ENCODE data around the gene ANP32B. TPM values are rescaled to one million over a fixed set of nuclear protein-coding genes. Genes with fewer than 3 reads are reported as not detected.
"Not testable (repeated sequence)": the region's sequence is repeated elsewhere in the genome, so short reads cannot be mapped to it uniquely, and the experiment has no call there.

Gene ANP32B
- total RNA-seq, 4 donors from 2014 or later: 8.2 to 24.5 (median 17.8) TPM

GRCh38 chr9:97969014-97969413 lies 14.1 kb upstream of the ANP32B start:
- H3K36me3 ChIP-seq: no peaks in the 10 kb centered on the region
- TF ChIP-seq, protein P1, sequence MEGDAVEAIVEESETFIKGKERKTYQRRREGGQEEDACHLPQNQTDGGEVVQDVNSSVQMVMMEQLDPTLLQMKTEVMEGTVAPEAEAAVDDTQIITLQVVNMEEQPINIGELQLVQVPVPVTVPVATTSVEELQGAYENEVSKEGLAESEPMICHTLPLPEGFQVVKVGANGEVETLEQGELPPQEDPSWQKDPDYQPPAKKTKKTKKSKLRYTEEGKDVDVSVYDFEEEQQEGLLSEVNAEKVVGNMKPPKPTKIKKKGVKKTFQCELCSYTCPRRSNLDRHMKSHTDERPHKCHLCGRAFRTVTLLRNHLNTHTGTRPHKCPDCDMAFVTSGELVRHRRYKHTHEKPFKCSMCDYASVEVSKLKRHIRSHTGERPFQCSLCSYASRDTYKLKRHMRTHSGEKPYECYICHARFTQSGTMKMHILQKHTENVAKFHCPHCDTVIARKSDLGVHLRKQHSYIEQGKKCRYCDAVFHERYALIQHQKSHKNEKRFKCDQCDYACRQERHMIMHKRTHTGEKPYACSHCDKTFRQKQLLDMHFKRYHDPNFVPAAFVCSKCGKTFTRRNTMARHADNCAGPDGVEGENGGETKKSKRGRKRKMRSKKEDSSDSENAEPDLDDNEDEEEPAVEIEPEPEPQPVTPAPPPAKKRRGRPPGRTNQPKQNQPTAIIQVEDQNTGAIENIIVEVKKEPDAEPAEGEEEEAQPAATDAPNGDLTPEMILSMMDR (IDR thresholded peaks at IDR 0.05 in 4 of 5, conservative IDR thresholded peaks at IDR 0.05 in 1 of 5): no peak
- TF ChIP-seq POLR2A (IDR thresholded peaks at IDR 0.05): no peak
- no peak for DNase-seq

DNA sequence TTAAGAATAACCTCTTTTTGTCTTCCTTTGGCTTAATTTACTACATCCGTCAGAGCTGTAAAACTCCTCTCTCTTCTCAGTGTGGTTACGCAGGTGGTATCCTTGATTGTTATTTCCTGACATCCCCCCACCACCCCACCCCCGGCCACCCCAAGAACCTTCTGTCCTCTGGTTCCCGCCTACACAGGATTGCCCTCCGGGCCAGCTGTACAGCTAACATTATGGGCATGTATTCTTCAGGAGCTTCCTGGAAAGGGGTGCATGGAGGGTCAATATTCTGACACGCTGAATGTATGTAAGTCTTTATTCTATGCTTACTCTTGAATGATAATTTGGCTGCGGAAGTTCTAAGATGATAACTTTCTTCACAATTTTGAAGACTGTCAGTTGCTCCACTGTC lies 13.0 kb upstream of the ANP32B start:
- Histone ChIP-seq H3K4me1 (peaks cover 0 to 3% of the 10 kb centered on the region in 2 donors), H3K36me3 (no peaks in the 10 kb centered on the region), H3K27ac (no peak overlapping the region), H3K27me3 (peaks cover 0 to 5% (median 0%) of the 10 kb centered on the region in 3 donors), H3K9me3 (no peaks in the 10 kb centered on the region), H3K4me3 (no peak overlapping the region)
- intact Hi-C loops (cut with DNase I; ENCODE audit: low total_unique reads): no loop called here
- DNase-seq: no peak
- no peak for ATAC-seq
- in situ Hi-C loops (cut with MboI; ENCODE audit: low sequenced_read_pairs in 4 of 4): no loop called here
- TF ChIP-seq, protein P1 (IDR thresholded peaks at IDR 0.05 in 4 of 5, conservative IDR thresholded peaks at IDR 0.05 in 1 of 5): no peak
- no peak for TF ChIP-seq POLR2A (IDR thresholded peaks at IDR 0.05)

More at GRCh38 chr9:97969014-97969413, 14.1 kb upstream of the ANP32B start:
- H3K9me3 ChIP-seq: no peaks in the 10 kb centered on the region
- intact Hi-C loops (cut with DNase I; ENCODE audit: low total_unique reads): no loop called here
- no peak overlapping the region for H3K27ac ChIP-seq
- in situ Hi-C loops (cut with MboI; ENCODE audit: low sequenced_read_pairs in 4 of 4): no loop called here
- H3K4me3 ChIP-seq: no peak overlapping the region
- peak in 1 of 2 donors; percentile 52 for ATAC-seq
- H3K27me3 ChIP-seq: peaks cover 0 to 5% (median 0%) of the 10 kb centered on the region in 3 donors
- peaks cover 0 to 3% of the 10 kb centered on the region in 2 donors for H3K4me1 ChIP-seq

- ATAC-seq (no peak), DNase-seq (no peak)
- no peak for TF ChIP-seq POLR2A (IDR thresholded peaks at IDR 0.05)
- TF ChIP-seq, protein P1 (IDR thresholded peaks at IDR 0.05 in 4 of 5, conservative IDR thresholded peaks at IDR 0.05 in 1 of 5): no peak
- Histone ChIP-seq H3K9me3 (no peaks in the 10 kb centered on the region), H3K4me1 (peaks cover 0 to 3% of the 10 kb centered on the region in 2 donors), H3K27ac (no peak overlapping the region), H3K36me3 (no peaks in the 10 kb centered on the region), H3K27me3 (peaks cover 0 to 5% (median 0%) of the 10 kb centered on the region in 3 donors), H3K4me3 (no peak overlapping the region)
- intact Hi-C loops (cut with DNase I; ENCODE audit: low total_unique reads) (no loop called here), in situ Hi-C loops (cut with MboI; ENCODE audit: low sequenced_read_pairs in 4 of 4) (no loop called here)
These were observed 10.4 kb upstream of the ANP32B start for GRCh38 chr9:97972753-97973152.

- peaks cover 0 to 4% of the 10 kb centered on the region in 2 donors for H3K4me1 ChIP-seq
- in situ Hi-C loops (cut with MboI; ENCODE audit: low sequenced_read_pairs in 4 of 4): no loop called here
- H3K9me3 ChIP-seq: no peaks in the 10 kb centered on the region
- intact Hi-C loops (cut with DNase I; ENCODE audit: low total_unique reads): no loop called here
- ATAC-seq: no peak
- H3K36me3 ChIP-seq: no peaks in the 10 kb centered on the region
- peaks cover 0 to 5% (median 0%) of the 10 kb centered on the region in 3 donors for H3K27me3 ChIP-seq
- TF ChIP-seq POLR2A (IDR thresholded peaks at IDR 0.05): no peak
- TF ChIP-seq, protein P1 (IDR thresholded peaks at IDR 0.05 in 4 of 5, conservative IDR thresholded peaks at IDR 0.05 in 1 of 5): no peak
- H3K27ac ChIP-seq: no peak overlapping the region
- no peak for DNase-seq
- H3K4me3 ChIP-seq: no peak overlapping the region
These were observed 7.8 kb upstream of the ANP32B start for GRCh38 chr9:97975376-97975775.

- intact Hi-C loops (cut with DNase I; ENCODE audit: low total_unique reads); ATAC-seq; H3K4me3 ChIP-seq; H3K9me3 ChIP-seq; in situ Hi-C loops (cut with MboI; ENCODE audit: low sequenced_read_pairs in 4 of 4); H3K27ac ChIP-seq; DNase-seq; H3K27me3 ChIP-seq; H3K36me3 ChIP-seq: not testable (repeated sequence)
- H3K4me1 ChIP-seq: peaks cover 11 to 16% of the 10 kb centered on the region in 2 donors
These were observed 6.5 kb upstream of the ANP32B start for GRCh38 chr9:97976633-97977032.

Measured in gastrocnemius medialis (tissue), 4 donors.